B cell (primary cell): Measurements from ENCODE around the gene SFMBT2. TPM values are rescaled to one million over a fixed set of nuclear protein-coding genes. Genes with fewer than 3 reads are reported as not detected.
A peak's percentile ranks its signal among the peaks of the same experiment; 100 is the strongest.

Experiments
- ATAC-seq: fragments of 200-7000 bp; cut with Tn5 transposase; one replicate; pipeline ENCODE4 v1.10.0; 2021; ENCODE audit warnings: low read depth, mild to moderate bottlenecking, moderate number of reproducible peaks, moderate library complexity
- CTCF ChIA-PET: fragments of 350-600 bp; sonication (Branson Sonifier 250); formaldehyde crosslinking; loops from one replicate; lab custom pipeline; 2021; ENCODE audit warnings: antibody characterized with exemption, inconsistent platforms; lab: Charles Lee
- POLR2A ChIA-PET: fragments of 350-600 bp; sonication (Branson Sonifier 250); formaldehyde crosslinking; loops from one replicate; lab custom pipeline; 2021; ENCODE audit warnings: antibody characterized with exemption; lab: Charles Lee
- DNase-seq: peaks from one replicate; pipeline ENCODE4 v3.0.0; 2013
- H2AFZ ChIP-seq: 2 replicates; pipeline ENCODE4 v1.6.1; 2012; ENCODE audit warnings: mild to moderate bottlenecking, low read depth, low read length; ENCODE audit not compliant: insufficient read depth, poor library complexity, severe bottlenecking
- H3K27ac ChIP-seq, 2 donors: 1 replicate in 1 of 2; 2 replicates in 1 of 2; pipeline ENCODE4 v1.5.1; 2012 to 2013; ENCODE audit warnings: low read length in 2 of 2, mild to moderate bottlenecking in 2 of 2, moderate library complexity in 1 of 2
- H3K27me3 ChIP-seq, 4 experiments: fragments of 200-600 bp in 1 of 4; sonication (generic) in 1 of 4; replicated peaks in 1 of 4; 1 replicate in 2 of 4; 2 replicates in 2 of 4; pipeline versions ENCODE4 v1.6.1 to v1.7.0; 2013 to 2016; ENCODE audit warnings: low read length in 3 of 4, mild to moderate bottlenecking in 2 of 4, mixed read lengths in 1 of 4, moderate library complexity in 1 of 4; ENCODE audit not compliant: insufficient read depth in 4 of 4, control insufficient read depth in 3 of 4; ENCODE audit errors: control extremely low read depth in 1 of 4
- H3K36me3 ChIP-seq, 2 experiments: replicated peaks in 1 of 2; 1 replicate in 1 of 2; 2 replicates in 1 of 2; pipeline versions ENCODE4 v1.6.1 to v1.7.1; 2013; ENCODE audit warnings: low read length in 1 of 2; ENCODE audit not compliant: insufficient read depth in 2 of 2, control insufficient read depth in 1 of 2; ENCODE audit errors: control extremely low read depth in 1 of 2, extremely low read depth in 1 of 2
- H3K4me1 ChIP-seq, 2 donors: fragments of 200-600 bp in 1 of 2; sonication (generic) in 1 of 2; 1 replicate in 1 of 2; 2 replicates in 1 of 2; pipeline versions ENCODE4 v1.5.1 to v1.6.1; 2013 to 2017; ENCODE audit warnings: low read length in 2 of 2; ENCODE audit not compliant: control insufficient read depth in 2 of 2, insufficient read depth in 2 of 2
- H3K4me2 ChIP-seq: replicated peaks from 2 replicates; pipeline ENCODE3; 2012; ENCODE audit warnings: mild to moderate bottlenecking, low read depth, low read length; ENCODE audit not compliant: poor library complexity, severe bottlenecking
- H3K4me3 ChIP-seq, 5 experiments: fragments of 200-600 bp in 1 of 5; sonication (generic) in 1 of 5; 1 replicate in 3 of 5; 2 replicates in 2 of 5; pipeline versions ENCODE4 v1.5.1 to v1.7.0; 2011 to 2016; ENCODE audit warnings: low read length in 4 of 5, mild to moderate bottlenecking in 4 of 5, low read depth in 2 of 5, control low read depth in 1 of 5, moderate library complexity in 1 of 5; ENCODE audit not compliant: insufficient read depth in 1 of 5; ENCODE audit errors: control extremely low read depth in 1 of 5, extremely low read depth in 1 of 5
- H3K79me2 ChIP-seq: fragments of 200-600 bp; sonication (generic); one replicate; pipeline ENCODE4 v1.6.0; 2016; ENCODE audit warnings: low read length; ENCODE audit not compliant: control insufficient read depth, insufficient read depth
- H3K9ac ChIP-seq: fragments of 200-600 bp; sonication (generic); 2 replicates; pipeline ENCODE4 v1.6.1; 2017; ENCODE audit warnings: mild to moderate bottlenecking, low read length, moderate library complexity
- H3K9me3 ChIP-seq, 3 donors: one replicate each; pipeline versions ENCODE4 v1.6.1 to v1.7.1; 2013; ENCODE audit warnings: low read length in 2 of 3; ENCODE audit not compliant: control insufficient read depth in 2 of 3, insufficient read depth in 1 of 3; ENCODE audit errors: control extremely low read depth in 1 of 3
- H4K20me1 ChIP-seq: 2 replicates; pipeline ENCODE4 v1.6.0; 2012; ENCODE audit warnings: mild to moderate bottlenecking, low read length; ENCODE audit not compliant: insufficient read depth, control insufficient read depth, poor library complexity, severe bottlenecking
- H3K27ac Mint-ChIP-seq: one replicate; pipeline ENCODE4 v1.8.0; 2021; ENCODE audit warnings: mixed read lengths
- H3K27me3 Mint-ChIP-seq: one replicate; pipeline ENCODE4 v1.8.0; 2021; ENCODE audit warnings: mixed read lengths
- H3K4me1 Mint-ChIP-seq: one replicate; pipeline ENCODE4 v1.8.0; 2021; ENCODE audit warnings: mixed read lengths
- H3K4me3 Mint-ChIP-seq: one replicate; pipeline ENCODE4 v1.8.0; 2021; ENCODE audit warnings: mixed read lengths
- H3K9me3 Mint-ChIP-seq: one replicate; pipeline ENCODE4 v1.8.0; 2022; ENCODE audit warnings: mixed read lengths; ENCODE audit not compliant: insufficient read depth
- EZH2 ChIP-seq: IDR thresholded peaks from 2 replicates; pipeline ENCODE4 v1.6.1; 2012; ENCODE audit warnings: borderline replicate concordance, low read depth, mild to moderate bottlenecking, moderate library complexity, low read length; ENCODE audit not compliant: insufficient read depth, poor library complexity, severe bottlenecking
- WGBS: methylation state at CpG from one replicate; pipeline ENCODE4 v1.1.5; 2013; ENCODE audit warnings: missing lambda C conversion rate; ENCODE audit not compliant: insufficient coverage; 5-methylcytosine and 5-hydroxymethylcytosine counted together
- intact Hi-C: fragments of 100-400 bp; cut with micrococcal nuclease; formaldehyde crosslinking; loops from one replicate; pipeline ENCODE4 v1.10.0; 2022
- polyA plus RNA-seq: library from polyadenylated mRNA; depleted of rRNA; stranded (reverse); fragments of >200 nt; gene quantifications from 2 replicates; pipeline ENCODE4 v1.2.3, GENCODE V29; 2012
- total RNA-seq, 2 donors: library from RNA; stranded (reverse); fragments of 120-200 nt in 1 of 2; gene quantifications; 1 replicate in 1 of 2; 2 replicates in 1 of 2; pipeline versions ENCODE4 v1.2.3 to v1.2.4, GENCODE V29; 2013 to 2022
- TF ChIP-seq, protein P1 (sequence below): fragments of 200-600 bp; IDR thresholded peaks from one replicate; pipeline ENCODE4 v1.8.0; 2022; ENCODE audit warnings: antibody characterized with exemption, mild to moderate bottlenecking

The SFMBT2 gene
- total and polyA plus RNA-seq, 2 donors (not counting 1 experiment from before 2014, with no cell fraction given), result 2.3 to 24.0 TPM

DNA sequence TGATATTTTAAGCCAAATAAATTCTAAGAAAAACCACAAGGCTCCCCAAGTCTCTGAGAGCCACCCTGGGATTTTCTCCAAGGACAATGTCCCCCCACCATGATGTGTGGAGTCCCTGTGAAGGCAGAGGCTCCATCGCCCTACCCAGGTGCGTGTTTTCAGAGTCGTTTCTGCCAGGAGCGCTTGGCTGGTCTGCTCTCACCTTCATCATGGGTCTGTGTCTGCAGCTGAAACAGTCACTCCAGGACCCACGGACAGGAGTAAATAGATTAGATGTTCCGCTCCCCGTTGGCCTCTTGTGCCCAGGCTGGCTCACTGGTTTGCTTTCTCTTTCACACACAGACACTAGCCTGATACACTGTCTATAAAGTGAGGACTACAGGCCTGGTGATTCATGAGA lies 217.5 kb downstream of the SFMBT2 start:
- H3K4me1 Mint-ChIP-seq, result peaks cover 44% of the 10 kb centered on the region
- H3K27me3 ChIP-seq, result no peaks in the 10 kb centered on the region
- POLR2A ChIA-PET, result no interaction called here

DNA sequence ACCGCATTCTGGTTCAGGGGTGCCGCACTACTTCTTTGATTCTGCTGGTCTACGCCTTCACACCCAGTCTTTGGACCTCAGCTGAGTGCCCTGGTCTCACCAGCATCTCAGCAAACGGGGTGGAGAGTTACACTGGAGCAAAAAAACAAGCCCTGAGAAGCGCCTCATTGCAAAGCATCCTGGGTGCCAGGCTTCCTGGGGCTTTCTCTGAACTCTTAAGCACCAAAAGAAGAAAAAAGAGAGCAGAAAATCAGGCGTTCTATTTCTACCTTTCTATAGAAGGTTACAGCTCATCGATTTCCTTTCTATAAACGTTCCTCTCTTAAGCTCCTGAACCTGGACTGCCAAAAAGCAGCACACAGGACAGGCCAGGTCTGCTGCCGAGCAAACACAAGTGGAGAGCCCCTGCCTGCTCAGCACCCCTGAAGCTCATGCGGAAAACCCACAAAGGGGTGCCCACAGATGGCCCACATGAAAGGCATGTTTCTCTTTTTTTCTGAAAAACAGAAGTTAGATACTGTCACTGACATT lies 217.9 kb downstream of the SFMBT2 start:
- Histone ChIP-seq H3K27me3 (no peaks in the 10 kb centered on the region), H3K4me2 (peak overlapping the region; percentile 59), H3K79me2 (no peaks in the 10 kb centered on the region), H3K9me3 (peaks cover 0 to 14% (median 14%) of the 10 kb centered on the region in 3 donors), H3K27ac (peak overlapping the region; percentile 62 to 82), H3K4me1 (peaks cover 30 to 41% of the 10 kb centered on the region in 2 donors), H4K20me1 (no peaks in the 10 kb centered on the region), H3K4me3 (peak overlapping the region in 3 of 5 experiments; percentile 6 to 15 (median 7)), H3K9ac (peak overlapping the region; percentile 30), H2AFZ (peak overlapping the region; percentile 26), H3K36me3 (peaks cover 0 to 9% of the 10 kb centered on the region in 2 experiments)
- DNase-seq (peak; percentile 69), ATAC-seq (peak; percentile 82)
- Mint-ChIP-seq H3K4me3 (peak overlapping the region; percentile 69), H3K9me3 (peaks cover 3% of the 10 kb centered on the region), H3K27ac (peak overlapping the region; percentile 94), H3K4me1 (peaks cover 44% of the 10 kb centered on the region), H3K27me3 (no peaks in the 10 kb centered on the region)
- TF ChIP-seq, protein P1, sequence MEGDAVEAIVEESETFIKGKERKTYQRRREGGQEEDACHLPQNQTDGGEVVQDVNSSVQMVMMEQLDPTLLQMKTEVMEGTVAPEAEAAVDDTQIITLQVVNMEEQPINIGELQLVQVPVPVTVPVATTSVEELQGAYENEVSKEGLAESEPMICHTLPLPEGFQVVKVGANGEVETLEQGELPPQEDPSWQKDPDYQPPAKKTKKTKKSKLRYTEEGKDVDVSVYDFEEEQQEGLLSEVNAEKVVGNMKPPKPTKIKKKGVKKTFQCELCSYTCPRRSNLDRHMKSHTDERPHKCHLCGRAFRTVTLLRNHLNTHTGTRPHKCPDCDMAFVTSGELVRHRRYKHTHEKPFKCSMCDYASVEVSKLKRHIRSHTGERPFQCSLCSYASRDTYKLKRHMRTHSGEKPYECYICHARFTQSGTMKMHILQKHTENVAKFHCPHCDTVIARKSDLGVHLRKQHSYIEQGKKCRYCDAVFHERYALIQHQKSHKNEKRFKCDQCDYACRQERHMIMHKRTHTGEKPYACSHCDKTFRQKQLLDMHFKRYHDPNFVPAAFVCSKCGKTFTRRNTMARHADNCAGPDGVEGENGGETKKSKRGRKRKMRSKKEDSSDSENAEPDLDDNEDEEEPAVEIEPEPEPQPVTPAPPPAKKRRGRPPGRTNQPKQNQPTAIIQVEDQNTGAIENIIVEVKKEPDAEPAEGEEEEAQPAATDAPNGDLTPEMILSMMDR, result no peak
- TF ChIP-seq EZH2, result no peak
- POLR2A ChIA-PET, result no interaction called here
- CTCF ChIA-PET, result interaction anchor here (0.6 to 1.8 kb wide), 2 partner anchors 71 to 273 kb away, joined by 4 to 7 read pairs; no protein-coding TSS in a partner anchor
- intact Hi-C loops, result loop anchor here (1.0 kb wide), 1 partner anchor 9 kb away; no protein-coding TSS in a partner anchor
- WGBS, result 34% methylated on average over 8 of the region's 10 CpGs

More for the DNA sequence above, 217.5 kb downstream of the SFMBT2 start:
- intact Hi-C loops, result loop anchor here (1.0 kb wide), 1 partner anchor 9 kb away; no protein-coding TSS in a partner anchor
- ATAC-seq, result peak; percentile 48
- Histone ChIP-seq H3K4me2 (peak overlapping the region; percentile 59), H3K9ac (peak overlapping the region; percentile 30), H3K36me3 (peaks cover 0 to 9% of the 10 kb centered on the region in 2 experiments), H3K4me1 (peaks cover 30 to 41% of the 10 kb centered on the region in 2 donors), H3K4me3 (peak overlapping the region in 3 of 5 experiments; percentile 6 to 15 (median 7)), H4K20me1 (no peaks in the 10 kb centered on the region), H3K27ac (peak overlapping the region; percentile 62 to 82), H3K79me2 (no peaks in the 10 kb centered on the region), H3K9me3 (peaks cover 0 to 14% (median 14%) of the 10 kb centered on the region in 3 donors), H2AFZ (peak overlapping the region; percentile 26)
- no peak for DNase-seq
- 57% methylated on average over 4 of the region's 7 CpGs for WGBS
- CTCF ChIA-PET, result interaction anchor here (0.6 to 1.8 kb wide), 2 partner anchors 72 to 273 kb away, joined by 4 to 7 read pairs; no protein-coding TSS in a partner anchor
- peak overlapping the region; percentile 94 for H3K27ac Mint-ChIP-seq
- peaks cover 3% of the 10 kb centered on the region for H3K9me3 Mint-ChIP-seq
- peak overlapping the region; percentile 69 for H3K4me3 Mint-ChIP-seq
- H3K27me3 Mint-ChIP-seq, result no peaks in the 10 kb centered on the region
- TF ChIP-seq EZH2, result no peak
- TF ChIP-seq, protein P1, result no peak
